HG02852 (cell line): Measurements from ENCODE around the gene UGCG.
"Not testable (repeated sequence)": the region's sequence is repeated elsewhere in the genome, so short reads cannot be mapped to it uniquely, and the experiment has no call there.

ENCODE experiments used
- ATAC-seq: cut with Tn5 transposase; IDR thresholded peaks from one replicate; pipeline ENCODE4 v1.9.1; 2021; ENCODE audit warnings: mild to moderate bottlenecking, moderate library complexity; ENCODE audit not compliant: unreplicated experiment

Gene UGCG

GRCh38 chr9:111948951-111949350, 52.3 kb downstream of the UGCG start:
- no peak for ATAC-seq

DNA sequence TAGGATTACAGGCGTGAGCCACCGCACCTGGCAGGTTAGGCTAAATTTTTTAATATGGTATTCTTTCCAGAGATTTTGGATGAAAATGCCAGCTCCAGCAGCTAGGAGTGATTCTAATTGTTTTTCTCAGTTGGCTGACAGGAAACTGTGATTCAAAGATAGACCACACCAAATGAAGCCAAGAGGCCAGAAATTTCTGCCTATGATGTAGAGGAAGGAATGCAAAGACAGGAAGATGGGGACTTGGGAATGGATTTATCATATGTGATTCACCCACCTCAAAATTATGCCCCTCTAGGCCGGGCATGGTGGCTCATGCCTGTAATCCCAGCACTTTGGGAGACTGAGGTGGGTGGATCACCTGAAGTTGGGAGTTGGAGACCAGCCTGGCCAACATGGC, 53.3 kb downstream of the UGCG start:
- no peak for ATAC-seq

DNA sequence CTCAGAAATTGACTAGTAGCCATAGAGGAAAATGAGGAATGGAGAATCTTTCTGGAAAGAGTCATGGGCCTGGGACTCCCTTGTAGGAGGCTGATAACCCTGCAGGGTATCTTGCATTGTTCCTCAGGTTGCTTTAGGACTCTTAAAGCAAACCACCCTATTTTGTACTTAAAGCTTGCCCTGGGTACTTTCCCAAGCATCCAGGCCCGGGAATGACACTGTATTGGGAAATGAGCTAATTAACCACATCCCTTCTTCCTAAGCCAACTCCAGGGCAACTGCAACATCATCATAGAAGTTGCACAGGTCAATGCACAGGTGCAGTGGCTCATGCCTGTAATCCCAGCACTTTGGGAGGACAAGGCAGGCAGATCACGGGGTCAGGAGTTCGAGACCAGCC, 55.9 kb downstream of the UGCG start:
- no peak for ATAC-seq

DNA sequence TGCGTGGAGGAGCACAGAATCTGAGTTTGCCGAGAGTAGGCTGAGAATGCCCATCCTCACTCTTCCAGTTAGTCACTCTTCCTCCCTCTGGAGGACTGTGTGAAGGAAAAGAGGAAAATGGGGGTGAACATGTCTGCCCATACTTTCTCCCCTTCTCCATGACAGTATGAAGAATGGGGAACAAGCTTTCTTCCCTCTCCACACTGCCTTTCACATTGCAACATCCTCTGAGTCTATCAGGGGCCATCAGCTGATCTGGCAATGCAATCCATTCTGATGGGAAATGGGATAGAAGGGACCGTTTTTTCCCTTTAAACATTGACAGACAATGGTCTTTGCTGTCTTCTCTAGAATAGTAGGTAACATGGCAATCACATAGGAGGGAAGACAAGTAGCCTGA, 56.8 kb downstream of the UGCG start:
- no peak for ATAC-seq

DNA sequence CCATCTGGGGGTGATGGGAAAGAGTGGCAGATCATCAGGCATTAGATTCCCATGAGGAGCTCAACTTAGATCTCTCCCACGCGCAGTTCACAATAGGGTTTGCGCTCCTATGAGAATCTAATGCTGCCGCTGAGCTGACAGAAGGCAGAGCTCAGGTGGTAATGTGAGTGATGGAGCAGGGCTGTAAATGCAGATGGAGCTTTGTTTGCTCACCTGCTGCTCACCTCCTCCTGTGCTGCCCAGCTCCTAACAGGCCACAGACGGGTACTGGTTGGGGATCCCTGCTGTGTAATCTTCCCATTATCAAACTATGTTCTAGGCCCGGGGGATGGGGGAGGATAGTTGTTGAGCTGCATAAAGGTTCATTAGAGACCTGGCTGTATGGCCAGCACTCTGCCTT, 58.4 kb downstream of the UGCG start:
- no peak for ATAC-seq

- peak; percentile 58 for ATAC-seq
Observed at GRCh38 chr9:111957856-111958631, 61.4 kb downstream of the UGCG start.

- ATAC-seq = no peak
Observed at GRCh38 chr9:111959468-111960359, 63.1 kb downstream of the UGCG start.

DNA sequence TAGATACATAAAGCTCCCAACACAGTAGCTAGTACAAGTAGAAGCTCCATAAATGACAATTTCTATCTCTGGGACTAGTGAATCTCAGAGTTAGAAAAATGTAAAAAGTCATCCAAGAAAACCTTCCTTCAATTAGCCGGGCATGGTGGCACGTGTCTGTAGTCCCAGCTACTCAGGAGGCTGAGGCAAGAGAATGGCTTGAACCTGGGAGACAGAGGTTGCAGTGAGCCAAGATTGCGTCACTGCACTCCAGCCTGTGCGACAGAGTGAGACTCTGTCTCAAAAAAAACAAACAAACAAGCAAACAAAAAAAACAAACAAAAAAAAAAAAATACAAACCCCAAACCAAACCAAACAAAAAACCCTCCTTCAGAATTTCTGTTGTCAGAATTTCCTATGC, 63.9 kb downstream of the UGCG start:
- ATAC-seq = not testable (repeated sequence)

- no peak for ATAC-seq
Observed at GRCh38 chr9:111961009-111961408, 64.4 kb downstream of the UGCG start.

DNA sequence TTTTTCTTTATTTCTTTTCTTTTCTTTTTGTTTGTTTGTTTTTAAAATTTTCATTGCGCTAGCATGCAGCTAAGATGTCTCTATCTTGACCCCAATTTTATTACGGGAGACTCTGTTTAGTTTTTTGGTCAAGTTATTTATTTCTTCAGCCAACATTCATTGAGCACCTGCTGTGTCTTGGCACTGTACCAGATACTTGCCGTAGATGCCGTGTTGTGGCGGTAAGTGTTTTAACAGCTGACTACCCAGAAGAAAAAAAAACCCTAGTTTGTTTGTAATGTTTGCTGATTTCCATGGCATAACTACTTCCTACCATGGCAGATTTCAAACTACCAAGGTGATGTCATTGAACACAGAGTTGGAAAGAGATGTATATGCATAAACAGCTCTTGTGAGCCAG, 65.0 kb downstream of the UGCG start:
- no peak for ATAC-seq

DNA sequence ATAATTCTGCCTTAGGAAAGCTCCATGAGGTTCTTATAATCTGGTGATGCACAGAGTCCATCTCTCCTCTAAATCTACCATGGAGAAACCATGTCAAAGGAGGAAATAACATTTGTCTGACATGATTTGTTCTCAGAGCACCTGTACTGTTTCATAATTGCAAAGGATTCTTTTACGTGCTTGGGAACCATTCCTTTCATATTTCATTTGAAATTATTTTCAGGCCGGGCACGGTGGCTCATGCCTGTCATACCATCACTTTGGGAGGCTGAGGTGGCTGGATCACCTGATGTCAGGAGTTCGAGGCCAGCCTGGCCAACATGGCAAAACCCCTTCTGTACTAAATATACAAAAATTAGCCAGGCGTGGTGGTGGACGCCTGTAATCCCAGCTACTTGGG, 65.4 kb downstream of the UGCG start:
- no peak for ATAC-seq

DNA sequence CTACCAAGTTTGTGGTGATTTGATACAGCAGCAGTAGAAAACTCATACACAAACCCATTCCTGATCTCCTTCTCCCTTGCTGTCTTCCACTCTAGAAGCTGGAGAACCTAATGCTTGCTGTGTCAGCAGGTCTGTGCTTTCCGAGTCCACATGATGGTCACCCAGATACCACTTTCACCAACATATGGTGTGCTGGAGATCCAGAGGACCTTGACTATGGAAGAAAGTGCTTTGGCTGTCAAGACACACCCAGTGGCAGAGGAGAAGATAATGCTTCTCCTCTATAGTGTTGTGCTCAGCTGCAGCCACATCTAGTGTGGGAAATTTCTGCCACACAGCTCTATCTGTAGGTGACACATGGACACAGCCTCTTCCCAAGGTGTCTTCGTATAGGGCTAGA, 67.4 kb downstream of the UGCG start:
- ATAC-seq = no peak

GRCh38 chr9:111965566-111966019, 69.0 kb downstream of the UGCG start:
- ATAC-seq = peak; percentile 62

DNA sequence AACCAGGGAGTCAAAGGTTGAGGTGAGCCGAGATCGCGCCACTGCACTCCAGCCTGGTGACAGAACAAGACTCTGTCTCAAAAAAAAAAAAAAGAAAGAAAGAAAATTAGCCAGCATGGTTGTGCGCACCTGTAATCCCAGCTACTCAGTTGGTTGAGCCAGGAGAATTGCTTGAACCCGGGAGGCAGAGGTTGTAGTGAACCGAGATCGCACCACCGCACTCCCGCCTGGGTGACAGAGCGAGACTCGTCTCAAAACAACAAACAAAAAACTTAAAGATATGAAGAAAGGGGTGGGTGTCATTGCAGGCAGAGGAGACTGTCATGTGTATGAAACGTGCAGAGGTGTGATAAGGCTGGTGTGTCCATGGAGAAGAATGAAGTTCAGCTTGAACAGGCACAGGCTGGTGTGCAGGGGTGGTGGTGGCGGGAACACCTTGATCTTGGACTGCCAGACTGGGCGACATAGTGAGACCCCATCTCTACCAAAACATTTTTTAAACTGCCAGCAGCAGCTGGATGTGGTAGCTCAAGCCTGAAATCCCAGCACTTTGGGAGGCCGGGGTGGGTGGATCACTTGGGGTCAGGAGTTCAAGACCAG, 69.6 kb downstream of the UGCG start:
- no peak for ATAC-seq

DNA sequence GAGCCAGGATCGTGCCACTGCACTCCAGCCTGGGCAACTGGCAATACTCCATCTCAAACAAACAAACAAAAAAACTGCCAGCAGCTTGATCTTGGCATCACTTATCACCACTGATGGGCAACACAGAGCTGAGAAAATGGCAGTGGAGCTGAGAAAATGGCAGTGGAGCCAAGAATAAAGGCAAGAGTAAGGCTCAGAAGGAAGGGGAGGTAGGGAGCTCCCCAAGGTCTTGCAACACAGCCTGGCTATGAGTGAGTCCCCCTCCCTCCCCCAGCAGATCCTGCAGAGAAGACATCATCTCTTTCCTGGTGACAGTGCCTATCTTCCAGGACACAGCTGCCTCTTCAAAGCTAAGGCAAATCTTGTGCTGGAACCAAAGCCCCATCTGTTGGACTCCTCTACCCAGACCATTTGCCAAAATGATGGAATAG, 70.3 kb downstream of the UGCG start:
- no peak for ATAC-seq

DNA sequence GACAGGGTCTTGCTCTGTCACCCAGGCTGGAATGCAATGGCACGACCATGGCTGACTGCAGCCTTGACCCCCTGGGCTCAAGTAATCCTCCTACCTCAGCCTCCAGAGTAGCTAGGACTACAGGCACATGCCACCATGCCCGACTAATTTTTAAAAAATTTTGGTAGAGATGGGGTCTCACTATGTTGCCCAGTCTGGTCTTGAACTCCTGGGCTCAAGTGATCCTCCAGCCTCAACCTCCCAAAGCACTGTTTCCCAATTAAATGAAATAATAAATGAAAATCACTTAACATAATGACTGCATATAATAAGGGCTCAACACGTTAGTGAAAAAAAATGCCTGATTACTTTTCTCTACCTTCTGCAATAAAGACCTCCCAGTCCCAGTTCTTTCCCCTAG, 71.0 kb downstream of the UGCG start:
- ATAC-seq = no peak

- ATAC-seq = no peak
Observed at GRCh38 chr9:111969061-111969460, 72.4 kb downstream of the UGCG start.

DNA sequence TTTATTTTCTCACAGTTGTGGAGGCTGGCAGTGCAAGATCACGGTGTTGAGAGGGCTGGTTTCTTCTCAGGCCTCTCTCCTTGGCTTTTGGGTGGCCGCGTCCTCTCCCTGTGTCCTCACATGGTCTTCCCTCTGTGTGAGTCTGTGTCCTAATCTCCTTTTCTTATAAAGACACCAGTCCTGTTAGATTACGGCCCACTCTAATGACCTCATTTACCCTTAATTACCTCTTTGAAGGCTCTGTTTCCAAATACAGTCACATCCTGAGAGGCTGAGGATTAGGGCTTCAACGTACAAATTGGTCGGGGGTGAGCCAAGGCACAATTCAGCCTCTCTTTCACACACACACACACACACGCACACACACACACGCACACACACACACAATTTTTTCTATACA, 73.0 kb downstream of the UGCG start:
- no peak for ATAC-seq

- no peak for ATAC-seq
Observed at GRCh38 chr9:111970827-111971226, 74.2 kb downstream of the UGCG start.

GRCh38 chr9:111974092-111974681, 77.6 kb downstream of the UGCG start:
- no peak for ATAC-seq

GRCh38 chr9:111975709-111976108, 79.1 kb downstream of the UGCG start:
- no peak for ATAC-seq
